Stimulated activated CD8-positive, alpha-beta memory T cell treated with anti-CD3 and anti-CD28 coated beads, Interleukin-7, amount 100 ng/mL, for 1 hour (primary cell): ENCODE results near the gene LOX.

ENCODE experiments used
- DNase-seq, 2 donors: peaks; one replicate each; pipeline ENCODE4 v3.0.0-alpha.2; 2020; ENCODE audit warnings: low read depth in 2 of 2

The LOX gene

GRCh38 chr5:122078116-122079110, at the start of gene LOX:
TSS of gene LOX (minus strand) at chr5:122078259. CDS start at chr5:122077985, 274 bp downstream.
- no peak for DNase-seq

- no peak for DNase-seq
Measured at GRCh38 chr5:122126756-122127321, 48.8 kb upstream of the LOX start.

- DNase-seq, result no peak
Measured at GRCh38 chr5:122126177-122126755, 48.2 kb upstream of the LOX start.

- DNase-seq, result no peak
Measured at GRCh38 chr5:122124766-122125165, 46.7 kb upstream of the LOX start.

GRCh38 chr5:122121479-122122465, 43.7 kb upstream of the LOX start:
- no peak for DNase-seq

GRCh38 chr5:122120957-122121356, 42.9 kb upstream of the LOX start:
- DNase-seq, result no peak

- DNase-seq, result no peak
Measured at GRCh38 chr5:122120493-122120892, 42.4 kb upstream of the LOX start.

GRCh38 chr5:122119205-122119604, 41.1 kb upstream of the LOX start:
- no peak for DNase-seq

- DNase-seq, result no peak
Measured at GRCh38 chr5:122118356-122118948, 40.4 kb upstream of the LOX start.

- no peak for DNase-seq
Measured at GRCh38 chr5:122114501-122114900, 36.4 kb upstream of the LOX start.

- no peak for DNase-seq
Measured at GRCh38 chr5:122112733-122113558, 34.9 kb upstream of the LOX start.

GRCh38 chr5:122112063-122112462, 34.0 kb upstream of the LOX start:
- DNase-seq, result no peak

GRCh38 chr5:122111460-122111859, 33.4 kb upstream of the LOX start:
- no peak for DNase-seq

GRCh38 chr5:122110987-122111386, 32.9 kb upstream of the LOX start:
- no peak for DNase-seq

- no peak for DNase-seq
Measured at GRCh38 chr5:122107016-122107415, 29.0 kb upstream of the LOX start.

GRCh38 chr5:122105909-122106308, 27.9 kb upstream of the LOX start:
- no peak for DNase-seq

- DNase-seq, result no peak
Measured at GRCh38 chr5:122102825-122103224, 24.8 kb upstream of the LOX start.

- DNase-seq, result no peak
Measured at GRCh38 chr5:122101636-122102285, 23.7 kb upstream of the LOX start.

- no peak for DNase-seq
Measured at GRCh38 chr5:122099060-122099790, 21.2 kb upstream of the LOX start.
